Activated CD4-positive, alpha-beta T cell treated with anti-CD3 and anti-CD28 coated beads for 24 hours (primary cell): ENCODE data around the gene MIER1.
"Not testable (repeated sequence)": the region's sequence is repeated elsewhere in the genome, so short reads cannot be mapped to it uniquely, and the experiment has no call there.

Experiments used
- DNase-seq, 2 donors: peaks; one replicate each; pipeline ENCODE4 v3.0.0-alpha.2; 2020; ENCODE audit warnings: low read depth in 2 of 2

MIER1 gene

GRCh38 chr1:66924756-66925557, at the start of gene MIER1, which contains the start of gene DNAI4:
MIER1 (plus strand) TSS chr1:66924990; CDS start chr1:66925029, 39 bp downstream.
DNAI4 (minus strand) TSS chr1:66924856; CDS start chr1:66924831, 25 bp downstream.
- peak; percentile 93 to 96 for DNase-seq

GRCh38 chr1:66876664-66877063, 48.1 kb upstream of the MIER1 start:
- DNase-seq, result no peak

DNA sequence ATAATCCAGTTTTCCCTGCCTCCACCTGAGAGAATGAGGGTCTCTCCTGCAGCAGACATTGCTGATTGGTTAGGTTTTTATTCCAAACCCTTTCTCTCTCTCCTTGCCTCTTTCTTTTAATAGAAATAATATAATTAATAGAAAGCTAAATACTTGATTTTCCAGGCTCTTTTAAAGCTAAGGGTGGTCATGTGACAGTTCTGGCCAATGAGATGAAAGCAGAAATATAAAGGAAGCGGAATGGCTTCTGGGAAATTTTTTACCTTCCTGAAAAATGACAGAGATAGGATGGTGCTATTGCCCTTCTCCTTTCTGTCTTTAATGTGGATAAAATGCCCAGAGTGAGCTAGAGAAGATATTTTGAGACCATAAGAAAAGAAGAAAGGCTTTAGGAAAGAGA, 35.8 kb upstream of the MIER1 start:
- no peak for DNase-seq

DNA sequence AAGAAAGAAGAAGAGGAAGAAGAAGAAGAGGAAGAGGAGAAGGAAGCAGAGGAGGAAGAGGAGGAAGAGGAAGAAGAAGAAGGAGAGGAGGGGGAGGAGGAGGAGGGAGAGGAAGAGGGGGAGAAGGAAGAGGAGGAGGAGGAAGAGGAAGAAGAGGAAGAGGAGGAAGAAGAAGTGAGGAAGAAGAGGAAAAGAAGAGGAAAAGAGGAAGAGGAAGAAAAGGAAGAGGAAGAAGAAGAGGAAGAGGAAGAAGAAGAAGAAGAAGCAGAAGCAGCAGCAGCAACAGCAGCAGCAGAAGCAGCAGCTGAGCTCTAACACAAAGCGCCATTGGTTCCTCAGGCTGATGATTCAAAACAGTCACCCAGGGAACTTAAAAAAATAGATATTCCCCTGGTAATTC, 34.2 kb upstream of the MIER1 start:
- no peak for DNase-seq

DNA sequence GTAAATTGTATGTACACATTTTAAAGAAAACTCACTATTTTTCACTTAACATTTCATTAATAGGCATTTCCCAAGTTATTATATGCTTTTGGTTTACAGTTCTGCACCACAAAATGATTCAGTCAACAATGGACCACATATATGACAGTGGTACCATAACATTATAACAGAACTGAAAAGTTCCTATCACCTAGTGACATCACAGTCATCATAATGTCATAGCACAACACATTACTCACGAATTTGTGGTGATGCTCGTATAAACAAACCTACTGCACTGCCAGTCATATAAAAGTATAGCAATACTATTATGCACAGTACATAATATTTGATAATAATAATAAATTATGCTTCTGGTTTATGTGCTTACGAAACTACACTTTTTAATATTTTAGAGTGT, 31.1 kb upstream of the MIER1 start:
- no peak for DNase-seq

GRCh38 chr1:66915203-66915602, 9.6 kb upstream of the MIER1 start:
- DNase-seq, result not testable (repeated sequence)

DNA sequence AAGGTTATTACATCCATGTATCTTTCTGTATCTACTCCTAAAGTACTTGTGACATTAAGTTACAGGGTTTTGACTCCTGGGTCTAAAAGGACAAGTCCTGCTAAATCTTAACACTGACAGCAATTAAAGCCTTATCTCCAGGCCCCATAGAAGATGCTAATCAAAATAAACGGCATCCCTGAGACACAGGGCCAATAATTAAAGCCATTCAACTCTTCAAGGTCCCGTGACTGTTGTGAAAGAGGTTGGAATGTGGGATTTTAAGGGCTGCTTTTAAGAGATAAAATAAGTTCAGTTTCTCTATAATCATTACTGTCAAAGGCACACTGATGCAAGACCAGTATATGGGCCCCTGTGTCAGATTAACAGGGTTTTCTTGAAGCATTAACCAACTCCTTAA, 8.5 kb upstream of the MIER1 start:
- DNase-seq, result no peak

DNA sequence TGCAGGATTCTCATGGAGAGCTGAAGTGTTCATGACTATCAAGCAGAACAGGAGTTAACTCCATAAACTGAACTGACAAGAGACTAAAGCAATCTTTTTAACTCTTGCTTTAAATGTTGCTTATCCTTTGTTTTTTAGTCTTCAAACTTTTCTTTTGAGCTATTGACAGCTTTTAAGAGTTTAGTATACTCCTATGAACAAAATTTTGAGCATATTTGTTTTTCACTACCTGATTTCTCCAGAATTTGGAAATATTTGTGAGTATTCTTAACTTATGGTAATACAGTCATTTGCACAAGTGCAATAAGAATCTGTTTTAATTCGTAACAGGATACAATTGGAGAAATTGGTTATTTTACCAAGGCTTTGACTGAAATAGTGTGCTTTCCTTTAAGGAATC, 7.3 kb upstream of the MIER1 start:
- no peak for DNase-seq

DNA sequence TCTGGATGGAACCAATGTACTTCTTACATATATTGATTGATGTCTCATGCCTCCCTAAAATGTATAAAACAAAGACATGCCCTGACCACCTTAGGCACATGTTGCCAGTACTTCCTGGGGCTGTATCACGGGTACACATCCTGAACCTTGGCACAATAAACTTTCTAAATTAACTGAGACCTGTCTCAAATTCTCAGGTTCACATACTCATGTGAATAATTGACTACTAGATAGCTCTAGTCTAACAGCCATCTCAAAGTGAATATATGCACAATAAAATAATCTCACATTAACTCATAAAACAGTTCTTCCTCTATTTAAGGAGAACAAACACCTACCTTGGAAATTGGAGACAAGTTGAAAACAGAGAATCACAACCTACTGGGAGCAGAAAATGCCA, 5.7 kb upstream of the MIER1 start:
- no peak for DNase-seq

GRCh38 chr1:66919828-66920227, 5.0 kb upstream of the MIER1 start:
- DNase-seq, result no peak

- no peak for DNase-seq
Measured at GRCh38 chr1:66920543-66920942, 4.2 kb upstream of the MIER1 start.

GRCh38 chr1:66925558-66925910, 744 bp downstream of the MIER1 start:
- no peak for DNase-seq

DNA sequence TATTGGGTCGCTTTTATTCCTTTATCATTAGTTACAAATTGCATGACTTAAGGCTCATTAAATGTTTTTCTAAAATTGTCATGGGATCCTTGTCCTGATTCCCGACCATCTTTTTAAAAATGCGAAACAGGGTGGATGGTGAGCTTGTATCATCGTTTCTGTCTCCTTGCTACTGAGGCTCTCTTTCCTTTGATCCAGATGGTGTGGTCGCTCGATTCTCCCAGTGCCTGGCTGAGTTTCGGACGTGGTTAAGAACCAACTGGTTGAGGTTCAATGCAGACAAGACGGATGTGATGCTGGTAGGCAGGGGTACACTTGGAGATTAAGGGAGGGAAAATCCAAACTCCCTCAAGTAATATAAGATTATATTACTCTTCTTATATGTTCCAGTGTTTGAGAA, 1.2 kb downstream of the MIER1 start:
- DNase-seq, result no peak

- DNase-seq, result no peak
Measured at GRCh38 chr1:66927528-66927927, 2.7 kb downstream of the MIER1 start.

GRCh38 chr1:66929146-66929688, 4.4 kb downstream of the MIER1 start:
- no peak for DNase-seq

GRCh38 chr1:66929691-66929998, 4.9 kb downstream of the MIER1 start:
- no peak for DNase-seq

- peak; percentile 88 to 90 for DNase-seq
Measured at GRCh38 chr1:66929999-66930822, 5.4 kb downstream of the MIER1 start.

GRCh38 chr1:66930823-66931174, 6.0 kb downstream of the MIER1 start:
- DNase-seq, result no peak

- DNase-seq, result no peak
Measured at GRCh38 chr1:66931590-66931989, 6.8 kb downstream of the MIER1 start.

DNA sequence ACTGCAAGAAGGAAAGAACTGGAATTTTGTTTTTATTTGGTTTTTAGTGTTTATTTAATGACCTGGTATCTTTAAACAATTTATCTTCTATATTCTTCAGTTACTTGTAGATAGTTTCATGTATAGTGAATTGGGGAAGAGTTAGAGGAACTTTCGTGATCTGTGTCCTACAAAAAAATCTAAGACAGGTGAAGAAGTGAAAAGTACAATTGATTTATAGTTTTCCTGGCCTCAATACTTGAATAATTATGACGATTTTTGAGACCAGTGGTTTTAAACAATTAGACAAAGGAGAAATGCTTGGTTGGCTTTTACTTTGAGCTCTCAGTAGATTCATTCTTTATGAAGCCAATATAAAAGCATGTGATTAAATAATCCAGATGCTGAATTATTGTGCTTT, 7.5 kb downstream of the MIER1 start:
- DNase-seq, result no peak

DNA sequence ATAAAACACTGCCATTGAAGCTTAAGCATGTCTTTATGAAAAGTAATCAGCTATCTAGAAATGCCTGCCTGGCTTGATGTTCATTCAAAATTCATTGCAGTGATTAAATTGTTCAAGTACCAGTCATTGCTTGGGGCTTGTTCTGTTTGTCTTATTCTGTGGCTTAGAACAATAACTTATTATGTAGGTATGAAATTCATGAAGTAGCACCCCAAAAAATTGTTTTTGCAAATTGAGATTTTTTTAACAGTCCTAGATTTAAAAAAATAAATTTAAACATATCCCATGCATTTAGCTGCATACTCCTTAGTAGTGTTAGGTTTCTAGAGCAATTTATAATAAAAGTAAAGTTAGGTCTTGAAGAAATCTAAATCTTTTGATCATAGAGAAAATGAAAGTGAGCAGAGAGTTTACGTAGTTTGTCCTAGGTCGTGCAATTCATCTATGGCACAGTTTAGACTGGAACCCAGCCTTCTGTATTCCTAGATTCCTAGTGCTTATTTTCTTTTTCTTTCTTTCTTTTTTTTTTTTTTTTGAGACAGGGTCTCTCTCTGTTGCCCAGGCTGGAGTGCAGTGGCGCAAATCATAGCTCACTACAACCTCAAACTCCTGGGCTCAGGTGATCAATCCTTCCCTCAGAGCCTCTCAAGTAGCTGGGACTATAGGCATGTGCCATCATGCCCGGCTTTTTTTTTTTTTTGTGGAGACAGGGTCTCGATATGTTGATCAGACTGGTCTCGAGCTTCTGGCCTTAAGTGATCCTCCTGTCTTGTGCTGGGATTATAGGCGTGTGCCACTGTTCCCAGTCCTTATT, 9.3 kb downstream of the MIER1 start:
- no peak for DNase-seq

GRCh38 chr1:66937529-66938234, 12.9 kb downstream of the MIER1 start:
- DNase-seq, result no peak
